Eye (tissue), 1 donor: ENCODE data around the gene HEBP1.
A peak's percentile ranks its signal among the peaks of the same experiment; 100 is the strongest.

Experiments
- DNase-seq: peaks from one replicate; pipeline ENCODE4 v3.0.0-alpha.2; 2015

Gene HEBP1

GRCh38 chr12:12946686-12947355 lies 53.2 kb downstream of the HEBP1 start:
- no peak for DNase-seq

- DNase-seq, result no peak
Measured at GRCh38 chr12:12945591-12945990, 54.5 kb downstream of the HEBP1 start.

GRCh38 chr12:12943586-12944260 lies 56.3 kb downstream of the HEBP1 start:
- no peak for DNase-seq

GRCh38 chr12:12941450-12942350 lies 58.4 kb downstream of the HEBP1 start:
- DNase-seq, result no peak

GRCh38 chr12:12939888-12940287 lies 60.2 kb downstream of the HEBP1 start:
- no peak for DNase-seq

GRCh38 chr12:12938541-12938940 lies 61.5 kb downstream of the HEBP1 start:
- DNase-seq, result no peak

GRCh38 chr12:12936983-12937491 lies 63.0 kb downstream of the HEBP1 start:
- no peak for DNase-seq

- no peak for DNase-seq
Measured at GRCh38 chr12:12934556-12934955, 65.5 kb downstream of the HEBP1 start.

- DNase-seq, result no peak
Measured at GRCh38 chr12:12933742-12934141, 66.3 kb downstream of the HEBP1 start.

- DNase-seq, result no peak
Measured at GRCh38 chr12:12930633-12931219, 69.3 kb downstream of the HEBP1 start.

GRCh38 chr12:12929696-12930095 lies 70.4 kb downstream of the HEBP1 start:
- no peak for DNase-seq

GRCh38 chr12:12927211-12928079 lies 72.6 kb downstream of the HEBP1 start:
- peak; percentile 82 for DNase-seq

GRCh38 chr12:12926571-12927071 lies 73.4 kb downstream of the HEBP1 start:
- DNase-seq, result no peak

- no peak for DNase-seq
Measured at GRCh38 chr12:12925388-12925787, 74.7 kb downstream of the HEBP1 start.
